ENCODE data around the gene TBCEL.
"Not testable (repeated sequence)": the region's sequence is repeated elsewhere in the genome, so short reads cannot be mapped to it uniquely, and the experiment has no call there.

TBCEL gene, protein sequence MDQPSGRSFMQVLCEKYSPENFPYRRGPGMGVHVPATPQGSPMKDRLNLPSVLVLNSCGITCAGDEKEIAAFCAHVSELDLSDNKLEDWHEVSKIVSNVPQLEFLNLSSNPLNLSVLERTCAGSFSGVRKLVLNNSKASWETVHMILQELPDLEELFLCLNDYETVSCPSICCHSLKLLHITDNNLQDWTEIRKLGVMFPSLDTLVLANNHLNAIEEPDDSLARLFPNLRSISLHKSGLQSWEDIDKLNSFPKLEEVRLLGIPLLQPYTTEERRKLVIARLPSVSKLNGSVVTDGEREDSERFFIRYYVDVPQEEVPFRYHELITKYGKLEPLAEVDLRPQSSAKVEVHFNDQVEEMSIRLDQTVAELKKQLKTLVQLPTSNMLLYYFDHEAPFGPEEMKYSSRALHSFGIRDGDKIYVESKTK

DNA sequence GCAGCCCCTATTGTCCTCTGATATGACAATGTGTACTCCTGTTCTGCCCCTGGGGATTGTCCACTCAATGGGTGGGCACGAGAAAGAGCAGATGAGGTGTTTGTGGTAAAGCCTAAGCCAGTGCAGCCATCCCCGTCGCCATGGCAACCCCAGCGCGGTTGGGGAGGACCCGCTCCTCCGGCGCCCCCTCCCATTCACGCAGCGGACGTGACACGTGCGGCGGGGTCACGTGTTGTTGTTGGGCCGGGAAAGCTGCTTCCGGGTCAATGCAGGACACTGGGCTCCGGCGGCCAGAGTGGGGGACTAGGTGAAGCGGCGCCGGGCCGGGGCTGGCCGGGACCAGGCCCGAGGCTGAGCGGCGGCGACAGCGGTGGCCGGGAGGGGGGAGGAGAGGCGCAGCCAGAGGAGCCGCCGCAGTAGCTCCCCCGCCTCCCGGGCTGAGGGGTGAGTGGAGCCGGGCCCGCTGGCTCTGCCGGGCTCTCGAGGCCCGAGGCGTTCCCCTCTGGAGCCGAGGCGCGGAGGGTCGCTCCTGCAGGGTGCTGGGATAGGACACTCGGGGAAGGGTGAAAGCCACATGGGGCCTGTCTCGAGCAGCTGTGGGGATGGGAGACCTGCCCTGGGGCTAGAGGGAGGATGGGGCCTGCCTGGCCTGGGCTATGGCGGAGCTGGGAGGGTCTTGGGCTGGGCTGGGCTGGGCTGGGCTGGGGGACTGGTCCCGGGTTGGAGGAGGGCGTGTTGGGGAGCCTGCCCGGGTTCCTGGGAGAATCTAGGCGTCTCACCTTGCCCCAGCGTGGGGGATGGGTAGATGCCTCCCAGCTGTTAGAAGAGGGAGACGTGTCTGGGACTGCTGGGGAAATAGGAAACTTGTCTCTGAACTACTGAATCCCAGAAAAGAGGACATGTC is at the start of gene TBCEL:
Gene TBCEL (plus strand): TSS at position 255 of the 904 bp plus-strand sequence. CDS start 21,589 bp downstream, outside the sequence.
- peak; percentile 89 for DNase-seq

DNA sequence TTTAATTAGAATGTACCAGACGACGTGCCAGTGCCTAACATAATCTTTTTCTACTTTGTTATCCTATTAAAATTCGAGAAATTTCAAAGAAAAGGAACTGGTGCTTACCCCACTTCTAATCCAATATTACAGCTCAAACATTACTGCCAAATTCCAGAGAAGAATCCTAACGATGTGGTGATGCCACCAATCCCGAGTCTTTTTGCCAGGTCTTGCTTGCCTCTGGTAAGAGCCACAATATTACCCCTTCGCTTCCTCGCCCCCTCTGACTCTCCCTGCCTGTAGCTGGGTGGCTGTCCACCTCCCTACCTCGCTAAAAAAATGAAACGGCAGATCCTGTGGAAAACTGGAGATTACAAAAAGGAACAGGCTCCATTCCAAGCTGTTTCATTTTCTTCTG is 49.4 kb upstream of the TBCEL start:
- DNase-seq = no peak

DNA sequence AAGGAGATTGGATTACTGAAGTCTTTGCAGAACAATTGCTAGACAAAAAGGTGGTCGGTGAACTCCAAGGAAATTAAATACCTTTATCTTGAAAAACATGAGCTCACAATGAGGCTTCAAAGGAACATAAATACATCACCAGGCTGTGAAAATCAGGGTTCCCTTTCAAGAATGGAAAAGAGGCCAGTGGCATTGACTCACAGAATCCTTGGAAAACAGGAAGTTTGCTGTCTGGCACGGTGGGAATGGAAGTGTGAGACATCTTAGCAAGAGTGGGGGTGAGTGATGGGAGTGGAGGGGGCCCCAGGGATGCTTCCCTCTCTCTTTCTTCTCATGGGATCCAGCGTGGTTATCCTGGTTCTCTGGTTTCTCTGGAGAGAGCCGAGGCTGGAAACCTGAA is 48.9 kb upstream of the TBCEL start:
- no peak for DNase-seq

DNA sequence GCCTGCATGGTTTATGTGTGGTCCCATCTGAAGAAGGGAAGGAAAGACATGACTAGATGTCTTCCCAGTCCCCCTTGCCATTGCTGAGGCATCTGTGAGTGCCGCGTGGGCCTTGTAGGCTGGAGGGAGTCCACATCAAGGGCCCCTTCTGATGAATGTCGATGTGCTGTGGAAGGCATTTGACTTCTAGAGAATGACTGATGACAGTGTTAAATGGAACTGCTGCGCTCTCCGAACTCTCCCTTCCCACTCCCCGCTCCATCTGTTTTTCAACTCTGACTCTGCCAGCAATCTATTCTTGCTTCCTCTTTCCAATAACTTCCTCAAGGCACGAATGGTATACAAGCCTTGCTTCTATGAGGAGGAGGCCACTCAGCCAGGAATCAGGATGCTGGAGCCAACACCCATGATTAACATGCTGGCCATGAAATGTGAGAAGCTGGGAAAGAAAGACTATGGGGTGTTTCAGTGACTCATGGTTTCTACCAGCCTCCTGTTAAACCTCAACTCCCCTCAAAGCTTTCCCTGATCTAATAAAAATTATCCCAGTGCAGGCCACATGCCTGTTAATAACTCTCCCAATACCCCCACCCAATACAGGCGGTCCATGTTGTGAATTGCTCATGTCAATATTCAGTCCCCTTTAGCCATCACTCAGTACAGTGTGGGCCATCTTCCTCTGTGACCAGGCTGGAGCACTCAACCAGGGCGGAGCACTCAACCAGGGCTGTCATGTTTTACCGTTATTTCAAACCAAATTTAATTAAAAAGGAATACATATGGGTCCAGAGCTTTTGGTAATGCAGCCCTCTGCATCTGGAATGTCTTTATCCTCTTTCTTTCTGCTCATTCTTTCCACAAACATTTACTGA is 46.4 kb upstream of the TBCEL start:
- no peak for DNase-seq

DNA sequence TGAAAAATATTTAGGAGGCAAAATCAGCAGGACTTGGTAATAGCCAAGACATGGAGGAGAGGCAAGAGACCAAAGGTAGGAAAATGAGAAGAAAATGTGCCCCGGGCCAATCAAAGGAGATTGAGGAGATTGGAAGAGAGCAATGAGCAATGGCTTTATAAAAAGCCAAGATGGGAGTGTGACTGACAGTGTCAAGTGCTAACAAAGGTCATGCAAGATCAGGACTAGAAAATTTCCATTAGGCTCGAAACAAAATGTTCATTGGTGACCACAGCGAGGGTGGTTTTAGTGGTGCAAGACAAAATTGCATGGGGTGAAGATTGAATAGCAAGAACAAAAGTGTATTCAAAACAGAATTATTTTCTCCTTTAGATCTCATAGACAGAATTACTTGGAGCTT is 45.2 kb upstream of the TBCEL start:
- DNase-seq = no peak

DNA sequence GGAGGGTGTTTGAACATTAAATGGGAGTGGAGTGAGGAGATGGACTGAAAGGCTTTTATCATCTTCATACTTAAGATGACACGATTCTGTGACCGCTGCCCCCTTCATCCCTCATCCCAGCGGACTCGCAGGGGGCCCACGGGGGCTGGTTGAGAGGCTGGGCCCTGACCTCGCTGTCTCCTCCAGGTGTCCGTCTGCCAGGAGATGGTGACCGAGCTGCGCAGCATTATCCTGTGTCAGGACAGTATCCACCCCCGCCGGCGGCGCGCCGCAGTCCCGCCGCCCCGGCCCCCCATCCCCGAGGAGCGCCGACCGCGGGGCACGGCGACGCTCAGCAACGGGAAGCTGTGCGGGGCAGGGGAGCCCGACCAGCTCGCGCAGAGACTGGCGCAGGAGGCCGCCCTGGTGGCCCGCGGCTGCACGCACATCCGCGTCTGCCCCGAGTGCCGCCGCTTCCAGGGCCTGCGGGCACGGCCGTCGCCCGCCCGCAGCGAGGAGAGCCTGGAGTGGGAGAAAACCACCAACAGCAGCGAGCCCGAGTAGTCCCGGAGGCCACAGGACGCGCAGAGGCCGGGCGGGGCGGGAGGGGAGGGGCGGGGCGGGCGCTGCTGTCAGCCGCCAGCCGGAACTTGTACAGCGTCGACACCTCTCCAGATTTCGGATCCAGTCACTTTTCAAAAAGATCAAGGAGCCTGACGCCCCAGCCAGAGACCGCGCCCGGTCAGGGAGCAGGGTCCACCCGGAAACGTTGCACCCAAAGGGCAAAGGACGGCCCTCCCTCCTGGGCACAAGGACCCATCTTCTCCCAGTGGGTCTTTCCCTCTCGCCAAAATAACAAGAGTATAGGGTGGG is 38.0 kb upstream of the TBCEL start:
- peak; percentile 29 for DNase-seq

DNA sequence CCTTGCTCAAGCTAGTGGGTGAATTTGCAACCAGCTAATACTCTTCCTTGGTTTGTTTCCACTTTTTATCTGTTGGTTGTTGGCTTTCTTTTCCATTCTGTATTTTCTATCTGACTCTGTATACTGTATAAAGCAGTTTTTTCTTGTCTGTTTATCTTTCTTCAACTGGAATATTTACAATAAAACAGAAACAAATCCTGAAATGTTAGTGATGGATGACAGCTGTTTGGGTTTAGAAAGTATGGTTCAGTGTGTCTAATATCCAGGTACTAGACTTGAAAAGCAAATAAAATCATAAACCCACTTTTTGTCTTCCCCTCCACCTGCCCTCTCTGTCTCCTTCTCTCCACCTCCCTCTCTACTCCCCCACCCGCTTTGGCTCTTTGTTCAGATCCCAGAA is 35.3 kb upstream of the TBCEL start:
- DNase-seq = no peak

DNA sequence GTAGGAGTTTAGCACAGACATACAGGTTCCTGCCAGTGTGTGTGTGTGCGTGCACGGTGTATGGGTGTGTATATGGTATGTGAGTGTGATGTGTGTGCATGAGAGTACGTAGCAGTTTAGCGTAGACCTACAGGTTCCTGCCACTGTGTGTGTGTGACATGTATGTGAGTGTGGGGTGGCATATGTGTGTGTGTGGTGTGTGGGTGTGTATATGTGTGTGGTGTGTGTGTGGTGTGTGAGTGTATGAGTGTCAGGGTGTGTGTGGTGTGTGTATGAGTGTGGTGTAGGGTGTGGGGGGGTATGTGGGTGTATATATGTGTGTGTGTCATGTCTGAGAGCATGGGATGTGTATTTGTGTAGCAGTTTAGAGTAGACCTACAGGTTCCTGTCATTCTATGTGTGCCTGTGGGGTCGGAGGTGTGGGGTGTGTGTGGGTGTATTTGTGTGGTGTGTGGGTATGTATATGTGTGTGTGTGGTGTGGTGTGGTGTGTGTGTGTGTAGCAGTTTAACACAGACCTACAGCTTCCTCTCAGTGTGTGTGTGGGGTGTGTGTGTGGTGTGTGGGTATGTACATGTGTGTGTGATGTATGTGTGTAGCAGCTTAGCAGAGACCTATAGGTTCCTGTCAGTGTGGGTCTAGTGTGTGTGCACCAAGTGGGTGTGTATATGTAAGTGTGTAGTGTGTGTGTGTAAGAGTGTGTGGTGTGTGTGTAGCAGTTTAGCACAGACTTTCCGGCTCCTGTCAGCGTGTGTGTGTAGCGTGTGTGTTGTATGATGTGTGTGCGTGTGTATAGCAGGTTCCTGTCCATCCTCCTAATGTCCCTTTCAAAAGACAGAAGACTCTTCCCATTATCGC is 31.8 kb upstream of the TBCEL start:
- DNase-seq = no peak

DNA sequence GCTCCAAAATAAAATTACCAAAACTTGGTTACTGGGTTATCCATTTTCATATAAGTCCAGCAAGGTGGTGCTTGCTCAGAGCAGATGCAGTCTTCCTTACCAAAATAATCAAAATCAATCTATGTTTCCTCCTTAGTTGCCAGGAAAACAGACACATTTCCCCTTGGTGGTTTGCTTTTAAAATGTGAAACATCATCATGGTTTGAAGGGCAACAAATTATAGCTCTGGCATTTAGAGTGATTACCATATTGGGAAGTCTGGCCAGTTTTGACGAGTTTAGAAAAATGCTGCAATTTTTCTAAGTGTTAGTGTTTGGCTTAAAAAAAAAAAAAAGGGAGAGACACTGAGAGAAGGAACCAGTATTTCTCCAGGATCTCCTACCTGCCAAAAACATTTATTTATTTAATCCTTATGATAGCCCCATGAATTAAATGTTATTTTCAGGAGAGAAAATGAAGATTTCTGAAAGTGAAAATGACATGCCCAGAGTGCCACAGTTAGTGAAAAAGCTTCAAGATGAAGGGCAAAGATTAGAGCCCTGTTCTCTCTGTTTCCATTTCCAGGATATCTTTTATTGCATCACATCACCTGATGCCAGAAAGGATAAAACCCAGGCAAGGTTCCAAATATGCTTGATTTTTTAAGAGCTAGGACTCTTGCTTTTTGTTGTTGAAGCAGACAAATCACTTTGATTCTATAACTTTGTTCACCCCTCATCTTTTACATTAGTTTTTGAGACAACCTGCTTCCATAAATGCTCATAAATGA is 29.6 kb upstream of the TBCEL start:
- no peak for DNase-seq

DNA sequence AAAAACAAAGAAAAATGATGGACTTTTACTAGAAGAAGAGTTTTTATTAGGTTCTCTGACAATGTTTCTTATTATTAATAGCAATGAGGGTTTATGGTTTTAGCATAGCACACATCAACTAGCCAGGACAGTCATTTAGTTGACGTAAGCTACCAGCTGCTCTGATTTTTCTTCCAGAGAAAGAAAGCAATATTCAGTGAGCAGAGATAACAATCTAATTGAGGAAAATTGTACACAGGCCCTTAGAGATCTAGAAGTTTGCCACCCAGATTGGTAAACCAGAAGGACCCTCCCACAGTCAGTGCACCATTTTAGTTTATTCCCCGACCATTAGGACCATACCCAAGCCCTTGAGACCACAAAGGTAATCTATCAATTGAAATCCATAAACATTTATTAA is 28.7 kb upstream of the TBCEL start:
- no peak for DNase-seq

DNA sequence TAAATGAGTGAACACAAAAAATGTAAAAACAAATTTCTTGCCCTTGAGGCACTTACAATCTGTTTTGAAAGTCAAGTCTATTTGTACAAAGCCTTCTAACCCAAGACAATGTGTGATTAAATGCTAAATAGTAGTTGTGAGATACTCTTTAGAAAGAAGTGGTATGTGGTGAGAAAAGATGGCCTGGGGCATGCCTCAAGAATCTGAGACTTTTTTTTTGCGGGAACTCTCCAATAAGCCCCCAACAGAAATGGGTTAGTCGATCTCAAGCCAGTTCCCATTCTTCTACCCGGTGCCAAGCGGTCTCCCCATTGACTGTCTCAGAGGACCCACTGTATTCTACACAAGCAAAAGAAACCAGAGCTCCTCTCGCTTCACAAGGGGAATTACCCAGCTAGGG is 26.9 kb upstream of the TBCEL start:
- DNase-seq = no peak

DNA sequence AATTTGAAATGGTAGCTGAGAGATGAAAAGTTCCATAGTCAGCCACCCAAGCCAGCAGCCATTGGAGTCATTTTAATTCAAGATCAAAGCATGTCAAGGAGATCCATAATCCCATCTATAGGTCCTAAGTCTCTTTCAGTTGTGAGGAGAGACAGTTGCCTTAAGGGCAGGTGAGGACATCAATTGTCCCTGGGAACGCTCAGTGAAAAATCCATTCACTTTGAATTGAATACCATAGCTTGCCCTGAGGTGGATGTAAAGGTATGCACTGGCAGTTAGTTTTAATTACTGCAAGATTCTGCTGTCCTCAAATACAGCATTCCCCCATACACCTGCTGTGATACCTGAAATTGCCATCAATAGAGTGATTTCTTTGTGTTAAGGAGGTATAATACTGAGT is 25.3 kb upstream of the TBCEL start:
- no peak for DNase-seq

DNA sequence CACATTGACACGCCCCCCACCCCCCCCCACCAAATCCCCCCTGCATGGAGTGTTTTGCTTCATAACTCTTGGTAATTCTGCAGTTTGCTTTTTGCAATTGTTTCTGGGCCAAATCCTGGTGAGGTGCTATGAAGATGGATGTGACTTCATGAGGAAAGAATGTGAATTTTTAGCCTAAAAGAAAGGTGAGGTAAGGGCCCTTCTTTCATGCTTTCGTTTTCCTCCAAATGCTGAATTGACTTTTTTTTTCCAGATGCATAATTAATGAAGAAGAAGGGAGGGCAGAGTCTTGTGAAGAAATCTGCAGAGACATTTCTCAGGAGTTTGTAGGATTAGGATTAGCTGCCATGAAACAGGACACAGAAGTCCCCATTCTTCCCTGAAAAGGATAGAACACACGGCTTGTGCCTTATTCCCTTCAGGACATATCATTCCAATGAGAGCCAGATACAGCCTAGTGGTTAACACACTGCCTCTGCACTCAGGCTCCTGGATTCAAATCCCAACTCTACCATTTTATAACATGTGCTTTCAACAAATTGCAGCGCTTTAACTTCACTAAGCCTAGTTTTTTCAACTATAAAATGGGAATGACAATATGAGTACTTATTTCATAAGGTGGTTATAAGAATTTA is 19.6 kb upstream of the TBCEL start:
- peak; percentile 4 for DNase-seq

DNA sequence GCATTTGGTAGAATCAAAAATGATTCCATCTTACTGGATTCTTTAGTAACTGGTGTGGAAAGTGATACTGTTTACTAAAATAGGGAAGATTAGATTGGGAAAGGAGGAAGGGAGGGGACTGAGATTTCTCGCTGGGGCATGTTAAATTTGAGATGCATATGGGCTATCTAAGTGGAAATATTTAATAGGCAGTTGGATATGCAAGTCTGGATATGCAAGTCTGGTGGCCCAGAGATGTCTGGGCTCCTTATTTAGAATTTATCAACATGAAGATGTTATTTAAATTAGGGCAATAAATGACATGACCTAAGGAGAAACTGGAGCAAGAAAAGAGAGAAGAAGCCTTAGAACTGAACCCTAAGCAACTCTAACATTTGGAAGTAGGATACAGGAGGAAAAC is 17.0 kb upstream of the TBCEL start:
- DNase-seq = no peak

DNA sequence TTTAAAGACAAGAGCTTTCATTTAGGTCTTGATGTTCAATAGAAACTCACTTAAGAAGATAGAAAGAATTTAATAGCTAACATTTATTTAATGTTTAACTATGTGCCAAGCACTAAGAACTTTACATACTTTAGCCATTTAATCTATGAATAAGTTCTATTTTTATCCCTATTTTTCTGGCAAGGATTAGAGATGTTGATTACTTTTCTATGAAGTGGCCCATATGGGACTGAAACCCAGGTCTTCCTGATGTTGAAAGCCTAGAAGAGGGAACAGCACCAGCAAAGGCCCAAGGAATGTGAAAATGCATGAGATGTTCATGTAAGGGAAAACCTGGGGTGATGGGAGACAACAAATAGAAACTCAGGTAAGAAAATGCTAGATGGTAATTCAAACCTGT is 15.4 kb upstream of the TBCEL start:
- no peak for DNase-seq

DNA sequence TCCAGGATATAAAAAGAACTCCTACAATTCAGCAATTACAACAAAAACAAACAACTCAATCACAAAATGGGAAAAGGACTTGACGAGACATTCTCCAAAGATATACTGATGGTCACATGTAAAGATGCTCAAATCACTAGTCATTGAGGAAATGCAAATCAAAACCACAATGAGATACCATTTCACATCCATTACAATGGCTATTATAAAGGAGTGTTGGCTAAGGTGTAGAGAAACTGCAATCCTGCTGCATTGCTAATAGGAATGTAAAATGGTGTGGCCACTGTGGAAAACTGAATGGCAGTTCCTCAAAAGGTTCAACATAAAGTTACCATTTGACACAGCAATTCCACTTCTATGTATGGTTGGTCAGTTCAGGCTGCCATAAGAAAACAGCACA is 11.8 kb upstream of the TBCEL start:
- no peak for DNase-seq

DNA sequence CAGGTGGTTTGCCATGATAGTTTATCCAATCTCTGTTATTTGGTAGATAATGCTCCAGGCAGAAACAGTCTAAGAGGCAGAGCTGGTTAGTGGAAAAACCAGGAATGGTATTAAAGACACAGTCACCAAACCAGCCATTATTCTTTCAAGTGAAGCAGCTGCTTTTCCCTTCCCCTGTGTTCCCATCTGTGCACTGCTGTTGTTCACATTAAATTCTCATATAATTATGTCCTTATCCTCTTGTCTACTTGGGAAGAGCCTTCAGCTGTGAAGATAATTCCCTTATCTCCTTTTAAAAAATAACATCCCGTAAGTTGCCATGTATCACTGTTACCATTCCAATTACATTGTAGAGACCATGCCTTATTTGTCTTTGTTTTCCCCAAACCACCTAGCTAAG is 5.2 kb upstream of the TBCEL start:
- no peak for DNase-seq

DNA sequence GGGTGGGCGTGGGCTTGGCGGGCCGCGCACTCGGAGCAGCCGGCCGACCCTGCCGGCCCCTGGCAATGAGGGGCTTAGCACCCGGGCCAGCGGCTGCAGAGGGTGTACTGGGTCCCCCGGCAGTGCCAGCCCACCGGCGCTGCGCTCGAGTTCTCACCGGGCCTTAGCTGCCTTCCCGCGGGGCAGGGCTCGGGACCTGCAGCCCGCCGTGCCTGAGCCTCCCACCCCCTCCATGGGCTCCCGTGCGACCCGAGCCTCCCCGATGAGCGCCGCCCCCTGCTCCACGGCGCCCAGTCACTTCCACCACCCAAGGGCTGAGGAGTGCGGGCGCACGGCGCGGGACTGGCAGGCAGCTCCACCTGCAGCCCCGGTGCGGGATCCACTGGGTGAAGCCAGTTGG is 2.2 kb upstream of the TBCEL start:
- DNase-seq = not testable (repeated sequence)

DNA sequence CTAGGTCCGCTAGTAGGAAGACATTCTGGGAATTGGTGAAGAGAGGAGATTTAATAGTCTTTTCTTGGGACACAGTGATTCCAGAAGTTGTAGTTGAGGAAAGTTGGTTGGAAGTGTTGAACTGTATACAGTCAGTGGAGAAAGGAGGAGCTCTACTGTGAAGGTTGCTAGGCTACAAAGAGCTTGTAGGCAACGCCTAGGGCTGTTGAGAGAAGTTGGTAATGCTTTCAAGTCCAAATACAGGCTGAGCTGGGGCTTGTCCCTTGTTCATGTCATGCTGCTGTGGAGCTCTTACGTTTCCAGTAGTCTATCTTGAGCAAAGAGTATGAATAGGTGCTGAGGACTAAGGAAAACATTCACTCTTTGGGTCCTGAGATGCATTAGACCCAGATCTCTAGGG is 1.1 kb downstream of the TBCEL start:
- no peak for DNase-seq

DNA sequence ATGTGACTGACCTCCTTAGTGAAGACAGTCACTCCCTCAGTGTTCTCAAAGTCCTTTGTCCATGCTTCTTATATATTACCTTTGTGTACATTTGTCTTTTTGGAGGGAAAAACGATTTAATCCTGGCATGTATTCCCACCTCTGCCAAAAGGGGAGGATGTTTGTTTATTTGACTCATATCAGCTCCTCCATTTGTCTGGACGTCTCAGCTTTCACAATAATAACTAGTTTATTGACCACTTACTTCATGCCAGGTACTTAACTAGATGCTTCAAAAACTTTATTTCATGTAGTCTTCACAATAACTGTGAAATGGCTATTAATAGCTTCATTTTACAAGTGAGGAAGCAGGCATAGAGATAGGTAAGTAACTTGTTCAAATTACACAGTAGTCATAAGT is 5.3 kb downstream of the TBCEL start:
- DNase-seq = no peak

All from RPMI8226 (cell line).